Activated CD4-positive, alpha-beta T cell treated with anti-CD3 and anti-CD28 coated beads for 48 hours (primary cell): Measurements from ENCODE around the gene LGR4.

Experiments
- DNase-seq: peaks from one replicate; pipeline ENCODE4 v3.0.0-alpha.2; 2020

The LGR4 gene

DNA sequence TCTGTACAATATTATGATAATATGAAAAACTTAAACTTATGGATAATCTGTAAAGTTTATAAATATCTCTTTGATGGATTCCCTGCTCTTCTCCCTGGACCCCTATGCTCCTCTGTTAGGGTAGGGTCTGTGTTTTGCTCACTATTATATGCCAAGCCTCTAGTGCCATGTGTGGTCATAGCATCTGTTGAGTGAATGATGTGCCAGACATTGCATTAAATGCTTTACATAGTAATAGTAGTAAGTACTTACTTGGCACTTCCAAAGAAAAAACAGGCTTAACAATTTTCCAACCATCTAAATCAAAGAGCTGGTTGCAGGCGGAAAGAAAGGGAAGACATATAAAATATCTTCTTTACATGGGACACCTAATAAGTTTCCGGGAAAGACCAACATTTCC is 46.8 kb downstream of the LGR4 start:
- DNase-seq: no peak

DNA sequence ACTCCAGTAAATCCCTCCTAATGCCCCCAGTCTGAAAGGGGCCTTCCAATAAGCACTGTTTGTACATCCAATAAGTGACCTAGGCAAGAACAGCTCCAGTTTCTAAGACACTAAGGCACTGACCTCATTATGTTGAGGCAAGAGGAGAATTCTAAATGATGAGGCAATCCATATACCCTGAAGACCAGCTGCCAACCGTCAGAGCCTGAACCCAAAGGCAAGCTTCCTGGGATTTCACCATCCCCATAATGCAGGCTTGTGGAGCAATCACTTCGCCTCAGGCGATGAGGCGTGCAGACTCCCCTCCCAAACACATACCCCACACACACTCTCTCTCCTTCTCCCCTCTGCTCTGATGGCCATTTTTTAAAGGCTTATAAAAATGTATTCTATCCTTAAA is 49.5 kb downstream of the LGR4 start:
- no peak for DNase-seq

DNA sequence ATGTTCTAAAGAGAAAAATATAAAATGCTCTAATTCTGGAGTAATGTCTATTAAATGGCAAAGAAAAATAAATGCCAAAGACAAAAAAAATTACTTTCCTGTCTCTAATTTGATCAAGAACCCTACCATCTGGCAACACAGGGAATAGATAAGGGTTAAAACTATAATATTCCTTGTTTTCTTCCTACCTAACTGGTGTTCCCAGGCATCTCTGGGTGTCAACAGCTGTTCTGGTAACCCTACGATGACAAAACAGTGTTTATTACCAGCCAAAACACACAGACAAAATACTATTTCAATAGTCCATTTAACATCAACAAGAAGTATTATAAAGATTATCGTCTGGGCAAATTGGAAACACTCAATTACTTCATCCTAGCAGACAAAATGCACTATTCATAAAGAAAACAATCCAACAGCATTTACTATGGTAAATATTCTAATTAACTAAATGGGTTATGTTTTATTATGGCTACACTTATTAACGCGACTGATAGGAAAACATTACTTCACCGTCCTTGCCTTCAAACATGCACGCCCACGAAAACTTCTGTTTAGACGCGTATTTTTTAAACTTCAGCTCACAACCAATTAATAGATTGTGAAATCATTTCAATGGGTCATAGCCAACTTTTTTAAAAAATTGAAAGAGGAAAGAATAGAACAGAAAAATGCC is 50.6 kb downstream of the LGR4 start:
- DNase-seq: no peak

- DNase-seq: no peak
These were observed 51.6 kb downstream of the LGR4 start for GRCh38 chr11:27420722-27421572.

DNA sequence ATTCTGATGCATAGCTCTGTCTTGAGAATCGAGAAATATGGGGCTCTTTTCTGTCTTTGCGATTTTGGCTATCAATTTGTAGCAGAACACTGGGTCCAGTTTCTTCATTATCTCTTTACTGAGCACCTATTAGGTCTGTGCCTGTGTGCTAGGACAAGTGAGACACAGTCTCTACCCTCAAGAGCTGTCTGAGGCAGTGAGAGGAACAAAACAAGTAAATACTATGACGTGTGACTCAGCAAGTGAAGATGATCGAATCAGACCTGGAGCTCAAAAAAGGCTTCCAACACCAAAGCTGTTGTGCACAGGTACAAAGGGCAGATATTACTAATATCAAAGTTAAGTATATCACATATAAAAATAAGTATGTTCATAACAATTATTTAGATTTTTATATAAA is 52.4 kb downstream of the LGR4 start:
- no peak for DNase-seq

GRCh38 chr11:27418356-27418755 is 54.2 kb downstream of the LGR4 start:
- no peak for DNase-seq

- no peak for DNase-seq
These were observed 55.9 kb downstream of the LGR4 start for GRCh38 chr11:27416568-27417176.

- DNase-seq: no peak
These were observed 57.9 kb downstream of the LGR4 start for GRCh38 chr11:27414644-27415043.

DNA sequence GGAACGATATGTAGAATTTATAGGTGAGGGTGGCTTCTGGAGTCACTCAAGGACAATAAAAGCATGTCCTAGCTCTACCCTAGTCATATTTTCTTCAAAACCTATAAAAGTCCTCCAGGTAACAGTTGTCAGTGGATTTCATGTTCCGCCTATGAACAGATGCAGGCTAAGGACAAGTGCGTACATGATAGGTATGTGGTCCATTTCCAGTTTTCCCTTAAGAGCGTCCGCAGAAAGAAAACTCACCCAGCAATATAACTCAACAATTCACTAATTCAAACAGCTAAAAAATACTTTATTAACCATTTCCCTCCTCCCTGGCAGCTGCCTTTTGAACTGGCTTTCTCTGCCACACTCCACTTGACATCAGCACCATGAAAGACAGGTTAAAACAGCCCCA is 59.4 kb downstream of the LGR4 start:
- no peak for DNase-seq

GRCh38 chr11:27412192-27412691 is 60.3 kb downstream of the LGR4 start:
- DNase-seq: no peak

DNA sequence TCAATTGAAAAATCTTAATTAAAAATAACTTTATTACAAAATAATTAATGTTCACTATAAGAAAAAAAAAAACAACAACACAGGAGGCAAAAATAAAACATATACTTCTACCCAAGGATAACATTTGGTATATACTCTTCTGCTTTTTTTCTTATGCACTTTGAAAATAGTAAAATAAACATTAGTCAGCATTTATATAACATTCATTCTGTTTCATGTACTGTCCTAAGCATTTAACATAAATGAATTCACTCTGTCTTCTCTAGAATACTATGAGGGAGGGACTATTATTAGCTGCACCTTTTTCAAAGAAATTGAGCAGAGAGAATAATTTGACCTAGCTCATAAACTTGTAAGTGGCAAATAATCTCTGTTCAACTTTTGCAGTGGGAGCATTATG is 61.3 kb downstream of the LGR4 start:
- DNase-seq: no peak

- DNase-seq: no peak
These were observed 62.3 kb downstream of the LGR4 start for GRCh38 chr11:27410272-27410671.

GRCh38 chr11:27409742-27410141 is 62.8 kb downstream of the LGR4 start:
- no peak for DNase-seq

DNA sequence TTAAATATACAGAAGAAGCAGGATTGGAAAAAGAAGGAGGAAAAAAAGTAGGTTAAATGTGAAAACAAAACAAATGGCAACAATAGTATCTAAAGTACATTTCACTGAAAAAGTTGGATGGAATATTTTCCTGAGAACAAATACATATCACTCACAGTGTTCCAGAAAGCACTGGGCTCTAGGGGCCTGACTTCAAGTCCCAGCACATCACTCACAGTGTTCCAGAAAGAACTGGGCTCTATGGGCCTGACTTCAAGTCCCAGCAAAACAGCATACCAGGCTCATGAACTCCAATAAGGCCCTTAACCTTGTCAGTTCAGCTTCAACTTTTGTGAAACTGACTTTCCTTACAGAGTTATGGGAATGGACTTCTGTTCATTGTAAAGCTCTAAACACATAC is 63.5 kb downstream of the LGR4 start:
- DNase-seq: no peak

- DNase-seq: no peak
These were observed 64.3 kb downstream of the LGR4 start for GRCh38 chr11:27408246-27408800.

DNA sequence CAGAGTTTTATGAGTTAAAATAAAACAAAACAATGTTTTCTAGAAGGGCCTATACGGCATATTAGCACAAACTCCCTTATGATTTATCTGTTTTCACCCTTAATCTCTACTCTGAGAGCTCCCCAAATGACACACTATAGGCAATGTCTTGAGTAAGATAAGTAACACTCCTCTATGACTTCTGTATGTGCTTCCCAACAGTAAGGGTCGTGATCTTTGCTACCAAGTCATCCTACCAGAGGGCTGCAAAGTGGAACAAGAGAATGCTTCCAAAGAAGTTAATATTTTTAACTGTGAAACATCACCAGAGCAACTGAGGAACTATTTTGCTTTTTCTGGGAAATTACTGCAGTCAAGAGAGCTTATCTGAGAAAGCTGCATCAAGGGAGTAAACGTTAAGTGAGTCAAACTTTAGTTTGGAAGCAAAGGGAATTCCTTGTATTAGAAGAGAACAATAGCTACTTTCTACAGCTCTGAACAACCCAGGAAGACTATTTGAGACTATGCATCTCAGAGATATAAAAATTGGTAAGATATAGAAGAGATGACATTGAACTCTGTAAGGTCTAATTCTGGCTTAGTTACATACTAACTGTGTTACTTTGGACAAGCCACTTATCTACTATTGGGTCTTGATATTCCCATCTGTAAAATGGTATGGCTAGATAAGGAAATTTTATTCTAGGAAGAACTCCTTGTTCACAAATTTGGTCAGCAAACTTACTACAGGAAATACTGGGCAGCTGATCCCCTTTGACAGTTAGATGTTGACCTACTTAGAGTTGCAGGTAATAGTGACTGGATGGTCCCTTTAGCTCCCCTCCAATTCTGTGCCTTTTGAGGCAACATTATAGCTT is 65.9 kb downstream of the LGR4 start:
- no peak for DNase-seq

DNA sequence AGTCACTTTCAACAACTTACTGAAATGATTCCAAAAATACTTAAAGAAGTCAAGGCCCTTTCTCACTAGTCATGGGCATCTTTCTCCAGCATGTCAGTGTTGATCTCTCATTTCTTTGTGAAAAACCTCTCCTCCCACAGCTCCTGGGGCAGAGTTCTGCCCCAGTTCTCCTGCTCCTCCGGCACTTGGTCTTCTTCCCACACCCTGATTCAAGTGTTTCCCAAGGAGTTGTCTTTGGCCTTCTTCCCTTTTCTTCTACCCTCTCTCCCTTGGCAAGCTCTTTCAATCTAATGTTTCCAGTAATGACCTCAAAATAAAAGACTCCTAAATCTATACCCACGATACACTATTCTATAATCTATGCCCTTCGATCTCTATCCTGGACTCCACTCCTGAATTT is 67.5 kb downstream of the LGR4 start:
- no peak for DNase-seq

DNA sequence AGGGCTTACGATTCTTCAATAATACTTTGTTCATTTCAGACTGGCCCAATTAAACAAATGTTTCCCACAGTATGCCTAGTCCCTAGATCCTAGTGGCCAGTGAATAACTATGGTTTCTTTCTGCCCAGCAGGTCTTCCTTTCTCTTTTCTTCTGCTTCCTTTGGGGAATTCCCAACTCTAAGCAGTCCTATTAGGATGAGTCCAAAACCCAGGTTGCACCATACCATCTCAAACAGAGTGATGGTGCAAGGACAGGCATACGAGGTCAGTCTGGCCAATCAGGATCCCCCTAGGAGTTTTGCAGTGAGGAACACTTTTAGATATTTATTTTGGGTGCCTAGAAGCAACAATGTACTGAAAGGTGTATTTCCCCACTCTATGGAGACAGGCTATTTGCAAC is 68.2 kb downstream of the LGR4 start:
- no peak for DNase-seq

DNA sequence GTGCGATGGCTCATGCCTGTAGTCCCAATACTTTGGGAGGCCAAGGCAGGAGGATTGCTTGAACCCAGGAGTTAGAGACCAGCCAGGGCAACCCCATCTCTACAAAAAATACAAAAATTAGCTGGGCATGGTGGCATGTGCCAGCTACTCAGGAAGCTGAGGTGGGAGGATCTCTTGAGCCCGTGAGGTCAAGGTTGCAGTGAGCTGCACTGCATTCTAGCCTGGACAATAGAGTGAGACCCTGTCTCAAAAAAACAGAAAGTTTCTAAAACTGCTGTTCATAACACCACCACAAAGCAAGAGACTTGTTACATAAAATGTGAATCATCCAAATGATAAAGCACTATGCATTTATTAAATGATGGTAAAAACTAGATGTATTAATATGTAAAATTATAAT is 69.4 kb downstream of the LGR4 start:
- DNase-seq: no peak

- no peak for DNase-seq
These were observed 70.1 kb downstream of the LGR4 start for GRCh38 chr11:27402450-27402849.

DNA sequence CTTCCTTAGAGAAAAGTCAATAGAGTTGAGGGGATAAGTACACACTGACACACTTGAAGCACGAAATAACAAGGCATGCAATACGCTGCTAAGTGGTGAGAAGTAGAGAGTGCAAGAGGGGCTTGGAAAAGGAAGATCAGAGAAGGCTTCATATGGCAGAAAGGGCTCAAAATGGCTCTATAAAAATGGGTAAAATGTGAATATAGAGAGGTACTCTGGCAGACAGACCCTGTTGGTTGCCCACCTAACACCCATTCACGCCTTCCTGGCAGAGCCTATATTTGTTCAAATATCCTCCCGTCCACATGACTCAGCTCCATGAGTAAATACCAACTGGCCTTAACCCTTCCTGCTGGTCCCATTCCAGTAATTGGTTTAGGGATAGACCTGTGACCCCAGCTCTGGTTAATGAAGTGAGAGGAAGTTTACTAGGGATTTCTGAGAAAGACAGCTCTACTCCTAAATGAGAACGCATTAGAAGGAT is 70.7 kb downstream of the LGR4 start:
- no peak for DNase-seq

DNA sequence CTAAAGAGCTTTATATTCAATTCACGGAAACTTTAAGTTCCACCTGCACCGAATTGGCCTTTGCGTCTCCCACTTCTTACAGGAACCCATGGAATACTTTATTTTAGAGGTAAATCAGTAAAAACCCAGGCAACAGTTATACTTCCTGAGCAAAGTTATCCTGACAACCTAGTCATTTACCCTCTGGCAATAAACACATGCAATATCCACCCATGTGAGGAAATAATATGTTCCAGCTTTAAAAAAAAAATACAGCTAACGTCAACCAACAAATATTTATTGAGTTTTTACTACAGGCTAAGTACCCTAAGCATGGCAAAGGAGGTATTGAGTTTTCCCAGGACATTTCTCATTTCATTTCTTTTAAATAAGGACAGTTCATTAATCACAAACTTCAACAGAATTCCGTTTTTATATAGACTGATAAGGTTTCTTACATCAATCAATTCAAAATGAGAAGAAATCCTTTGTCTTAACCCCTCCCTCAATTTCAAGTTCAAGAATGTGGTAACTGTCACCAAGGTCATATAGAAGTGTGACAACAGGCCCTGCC is 71.2 kb downstream of the LGR4 start:
- no peak for DNase-seq
